GM15510 (cell line): ENCODE results near the gene KCNQ1.

Source experiments
- POLR2A ChIP-seq: IDR thresholded peaks from 3 replicates; pipeline ENCODE4 v1.6.1; 2011; ENCODE audit warnings: borderline replicate concordance; ENCODE audit not compliant: insufficient read length; ENCODE audit errors: extremely low read depth

Gene KCNQ1

DNA sequence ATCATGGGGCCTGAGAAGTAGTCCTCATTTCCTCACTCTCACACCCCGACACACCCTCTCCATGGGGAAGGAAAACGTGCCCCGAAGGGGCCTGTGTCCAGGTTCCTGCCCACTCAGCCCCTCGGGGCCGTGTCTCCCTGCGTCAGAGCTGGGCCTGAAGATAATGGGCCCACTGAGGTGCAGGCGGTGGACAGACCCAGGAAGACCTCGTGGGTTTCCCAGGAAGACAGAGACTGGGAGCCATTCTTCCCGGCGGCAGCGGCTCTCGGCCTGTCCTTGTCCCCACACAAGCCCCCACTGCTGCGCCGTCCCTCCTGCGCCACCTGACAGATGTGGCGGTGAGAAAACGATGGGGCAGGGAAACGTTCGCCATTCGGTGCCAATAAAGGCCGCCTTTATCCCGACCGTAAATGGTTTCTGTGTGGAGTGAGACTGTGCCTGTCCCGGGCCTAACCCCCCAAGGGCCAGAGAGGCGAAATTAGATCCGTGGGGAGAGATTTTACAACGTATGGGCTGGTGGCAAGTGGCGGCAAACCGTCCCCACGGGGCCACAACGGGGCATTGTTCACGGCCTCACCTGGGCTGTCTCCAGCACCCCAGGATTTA lies 351.8 kb downstream of the KCNQ1 start:
- no peak for TF ChIP-seq POLR2A

DNA sequence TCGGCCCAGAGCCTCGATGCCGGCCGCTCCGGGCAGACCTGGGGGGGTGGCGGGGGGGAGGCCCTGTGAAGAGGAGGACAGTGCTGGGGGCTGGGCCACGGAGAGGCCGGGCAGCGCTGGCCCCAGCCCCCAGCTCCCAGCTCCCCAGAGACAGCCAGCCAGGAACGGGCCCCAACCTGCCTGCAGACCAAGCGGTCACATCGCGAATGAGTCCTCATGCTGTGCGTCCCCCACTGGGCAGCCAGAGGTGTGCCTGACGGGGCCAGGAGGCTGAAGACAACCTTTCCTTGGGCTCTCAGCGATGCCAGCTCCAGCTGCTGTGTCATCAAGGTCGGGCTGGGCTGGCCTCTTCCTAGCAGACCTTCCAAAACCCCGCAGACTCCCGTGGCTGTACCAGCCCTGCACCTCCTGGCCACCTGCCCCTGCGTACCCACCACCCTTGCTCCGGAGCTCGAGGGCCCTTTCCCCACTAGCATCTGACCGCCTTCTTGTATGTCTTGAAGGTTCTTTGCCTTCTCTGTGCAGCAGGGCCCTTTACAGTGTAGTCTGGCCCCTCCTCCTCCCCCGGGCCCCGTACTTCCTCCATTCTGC lies 352.4 kb downstream of the KCNQ1 start:
- no peak for TF ChIP-seq POLR2A

DNA sequence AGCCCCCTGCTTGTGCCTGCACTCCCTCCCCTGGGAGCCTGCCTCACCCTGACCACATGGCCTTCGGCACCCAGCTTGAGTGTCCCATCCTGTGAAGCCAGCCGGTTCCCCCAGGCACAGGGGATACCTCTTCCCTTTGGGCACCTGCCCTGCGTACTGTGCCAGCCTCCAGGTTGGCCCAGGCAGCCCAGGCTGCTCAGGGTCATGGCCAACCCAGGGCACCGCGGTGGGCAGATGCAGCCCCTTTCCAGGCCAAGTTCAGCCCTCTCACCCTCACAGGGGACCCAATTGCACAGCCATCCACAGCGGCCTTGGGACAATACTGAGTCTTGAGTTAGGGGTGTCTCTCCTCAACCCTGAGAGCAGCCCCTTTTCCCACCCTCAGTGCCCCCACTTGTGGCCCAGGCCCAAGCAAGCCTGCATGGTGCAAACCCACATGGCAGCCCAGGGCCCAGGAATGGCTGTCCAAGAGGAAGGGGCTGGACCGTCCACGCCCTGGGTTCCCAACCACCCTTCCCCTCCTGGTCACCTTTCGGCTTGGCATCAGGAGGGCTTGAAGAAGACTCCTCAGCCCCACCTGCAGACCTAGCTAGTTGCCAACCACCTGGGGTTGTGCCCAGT lies 353.0 kb downstream of the KCNQ1 start:
- TF ChIP-seq POLR2A, result no peak

DNA sequence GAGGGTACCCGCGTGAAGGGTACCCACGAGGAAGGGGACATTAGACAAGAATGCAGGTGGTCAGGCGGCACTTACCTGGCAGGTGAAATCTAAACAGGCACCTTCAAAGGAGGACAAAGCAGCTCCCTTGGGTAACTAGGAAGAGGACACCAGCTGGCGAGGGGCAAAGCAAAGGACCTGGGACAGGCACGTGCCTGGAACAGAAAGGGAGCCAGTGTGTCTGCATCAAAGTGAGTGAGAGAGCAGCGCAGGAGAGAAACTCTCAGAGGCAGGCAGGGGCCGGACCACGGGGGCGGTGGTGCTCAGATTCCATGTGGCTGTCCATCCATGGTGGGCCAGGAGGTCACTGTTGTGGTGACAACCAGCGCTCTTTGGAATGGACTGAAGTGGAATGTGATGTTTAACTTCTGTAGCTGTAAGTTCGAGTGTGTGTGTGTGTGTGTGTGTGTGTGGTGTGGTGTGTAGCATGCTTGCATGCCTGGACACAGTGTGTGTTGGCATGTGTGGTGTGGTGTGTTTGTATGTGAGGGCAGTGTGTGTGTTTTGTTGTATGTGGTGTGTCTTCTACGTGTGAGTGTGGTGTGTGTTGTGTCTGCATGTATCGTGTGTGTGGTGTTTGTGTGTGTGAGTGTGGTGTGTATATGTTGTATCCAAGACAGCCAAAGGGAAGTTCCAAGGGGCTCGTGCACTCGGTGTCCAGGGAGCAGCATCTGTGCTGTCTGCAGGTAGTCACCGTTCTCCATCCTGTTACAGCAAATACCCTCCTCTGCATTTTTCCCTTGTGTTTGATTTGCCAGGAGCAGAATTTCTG lies 354.3 kb downstream of the KCNQ1 start:
- no peak for TF ChIP-seq POLR2A

DNA sequence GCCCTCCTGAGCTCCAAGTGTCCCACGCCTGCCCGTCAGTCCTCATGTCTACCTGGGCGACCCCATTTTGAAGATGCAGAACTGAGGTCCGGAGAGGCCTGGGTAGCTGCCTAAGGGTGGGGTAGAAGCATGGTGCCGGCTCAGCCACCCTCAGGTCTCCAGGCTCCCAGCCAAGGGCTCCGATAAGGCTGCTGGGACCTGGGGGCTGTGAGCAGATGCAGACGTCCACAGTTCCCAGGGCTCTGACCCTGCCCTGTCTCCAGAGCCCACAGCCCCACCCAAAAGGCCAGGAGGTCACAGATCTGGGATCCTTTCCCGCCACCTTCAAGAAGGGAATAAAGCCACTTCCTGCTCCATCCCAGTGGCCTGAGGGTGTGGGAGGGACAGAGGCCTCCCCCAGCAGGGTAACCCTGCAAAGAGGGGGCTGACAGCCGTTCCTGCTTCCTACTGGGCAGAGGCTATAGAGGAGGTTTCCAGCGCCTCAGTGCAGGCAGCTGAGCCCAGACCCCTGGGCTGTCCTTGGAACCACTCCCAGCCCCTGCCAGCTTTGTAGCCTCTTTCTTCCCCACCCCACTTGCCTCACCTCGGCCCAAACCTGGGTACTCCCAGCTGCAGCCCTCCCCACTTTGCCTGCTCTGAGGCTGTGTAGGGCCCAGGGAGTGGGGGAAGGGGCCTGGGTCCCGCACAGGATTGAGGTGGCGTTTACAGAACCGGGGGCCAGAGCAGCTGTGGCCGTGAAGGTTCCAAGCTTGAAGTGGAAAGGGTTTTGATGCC lies 355.3 kb downstream of the KCNQ1 start:
- no peak for TF ChIP-seq POLR2A

DNA sequence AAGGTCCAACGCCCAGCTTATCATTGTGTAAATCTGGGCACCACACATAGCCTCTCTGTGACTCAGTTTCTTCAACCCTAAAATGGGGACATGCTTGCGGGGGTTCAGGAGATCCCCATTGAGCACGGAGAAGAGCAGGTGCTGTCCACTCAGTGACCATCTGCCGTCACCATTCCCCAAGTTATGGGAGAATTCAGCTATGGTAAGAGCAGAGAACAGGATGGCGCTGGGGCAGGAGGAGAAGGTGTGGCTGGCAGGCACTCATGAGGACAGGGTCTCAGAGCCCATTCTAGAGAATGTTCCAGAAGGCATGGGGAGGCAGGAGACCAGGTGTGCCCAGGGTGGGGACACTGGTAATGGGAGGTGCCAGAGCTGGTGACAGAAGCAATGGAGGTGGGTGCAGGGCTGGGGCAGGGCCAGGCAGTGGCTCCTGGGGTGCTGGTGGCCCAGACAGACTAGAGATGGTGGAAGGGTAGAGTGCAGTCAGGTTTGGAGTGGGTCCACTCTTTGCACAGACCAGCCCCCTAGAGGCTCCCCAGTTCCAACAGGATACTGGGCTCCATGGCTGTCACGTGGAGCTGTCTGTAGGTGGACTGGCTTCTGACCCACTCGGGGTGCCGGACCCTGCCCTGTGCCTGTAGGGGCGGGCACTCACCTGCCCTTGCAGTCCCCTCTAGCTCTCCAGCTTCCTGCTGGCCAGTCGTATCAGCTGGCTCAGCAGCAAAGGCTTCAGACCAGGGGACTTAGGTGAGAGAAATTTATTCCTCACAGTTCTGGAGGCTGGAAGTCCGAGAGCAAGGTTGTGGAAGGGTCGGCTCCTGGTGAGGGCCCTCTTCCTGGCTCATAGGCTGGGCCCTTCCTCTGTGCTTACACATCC lies 356.1 kb downstream of the KCNQ1 start:
- no peak for TF ChIP-seq POLR2A

DNA sequence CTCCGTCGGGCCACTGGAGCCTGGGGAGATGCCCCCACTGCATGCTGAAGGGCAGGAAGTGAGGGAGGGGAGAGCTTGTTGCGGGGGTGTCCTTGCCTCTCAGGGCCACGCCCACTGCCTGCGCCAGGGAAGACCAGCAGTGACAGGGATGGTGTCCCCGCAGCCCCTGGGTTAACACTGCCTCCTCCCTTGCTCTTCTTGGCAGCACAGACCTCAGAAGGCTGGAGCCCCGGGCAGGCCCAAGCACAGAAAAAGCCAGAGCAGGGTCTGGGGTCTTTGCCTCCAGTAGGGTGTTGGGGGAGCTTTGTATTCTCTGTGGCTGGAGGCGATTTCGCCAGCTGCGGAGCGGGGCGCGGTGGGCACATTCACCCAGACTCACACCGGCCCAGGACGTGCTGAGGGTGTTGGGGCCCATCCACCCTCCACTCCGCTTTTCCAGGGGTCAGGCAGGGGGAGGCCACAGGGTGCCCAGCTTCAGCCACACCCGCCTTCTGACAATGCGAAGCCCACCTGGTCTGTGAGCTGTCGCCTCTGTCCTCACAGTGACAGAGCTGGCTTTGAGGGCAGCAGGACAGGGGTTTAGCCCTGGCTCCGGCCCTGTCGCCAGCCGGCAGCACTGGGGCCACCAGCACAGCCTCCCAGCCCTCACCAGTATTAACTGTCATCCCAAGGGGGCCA lies 357.0 kb downstream of the KCNQ1 start:
- TF ChIP-seq POLR2A, result no peak

DNA sequence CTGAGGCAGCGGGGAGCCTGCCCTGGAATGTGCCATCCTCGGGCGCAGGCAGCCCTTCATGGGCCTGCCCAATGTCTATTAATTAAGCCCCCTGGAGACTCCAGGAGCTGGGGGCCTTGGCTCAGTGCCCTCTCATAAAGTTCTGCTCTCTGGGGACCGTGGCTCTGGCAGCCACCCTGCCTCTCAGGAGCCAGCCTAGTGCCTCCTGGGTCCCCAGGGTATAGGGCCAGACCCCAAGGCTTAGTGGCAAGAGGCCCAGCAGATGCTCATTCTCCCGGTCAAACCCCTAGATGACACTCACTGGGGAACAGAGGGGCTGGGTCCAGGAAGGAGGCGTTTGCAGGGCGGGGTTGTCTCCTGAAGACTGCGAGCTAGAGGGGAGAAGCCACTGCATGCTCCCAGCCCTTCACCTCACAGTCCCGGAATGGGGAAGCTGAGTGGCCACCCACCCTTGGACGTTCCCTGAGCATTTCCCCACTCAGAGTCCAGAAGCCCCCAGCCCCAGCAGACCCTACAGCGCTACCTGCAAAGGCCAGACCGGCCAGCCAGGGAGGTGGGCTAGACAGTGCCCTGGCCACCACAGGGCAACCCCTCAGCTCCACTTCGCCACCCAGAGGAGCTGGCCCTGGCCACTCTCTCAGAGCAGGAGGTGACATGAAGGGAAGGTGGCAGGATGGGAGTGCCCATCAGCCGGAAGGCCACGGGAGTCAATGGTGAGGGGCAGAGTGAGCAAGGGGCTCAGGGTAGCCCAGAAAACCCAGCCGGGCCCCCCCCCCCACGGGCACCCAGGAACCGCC lies 357.8 kb downstream of the KCNQ1 start:
- TF ChIP-seq POLR2A, result no peak

DNA sequence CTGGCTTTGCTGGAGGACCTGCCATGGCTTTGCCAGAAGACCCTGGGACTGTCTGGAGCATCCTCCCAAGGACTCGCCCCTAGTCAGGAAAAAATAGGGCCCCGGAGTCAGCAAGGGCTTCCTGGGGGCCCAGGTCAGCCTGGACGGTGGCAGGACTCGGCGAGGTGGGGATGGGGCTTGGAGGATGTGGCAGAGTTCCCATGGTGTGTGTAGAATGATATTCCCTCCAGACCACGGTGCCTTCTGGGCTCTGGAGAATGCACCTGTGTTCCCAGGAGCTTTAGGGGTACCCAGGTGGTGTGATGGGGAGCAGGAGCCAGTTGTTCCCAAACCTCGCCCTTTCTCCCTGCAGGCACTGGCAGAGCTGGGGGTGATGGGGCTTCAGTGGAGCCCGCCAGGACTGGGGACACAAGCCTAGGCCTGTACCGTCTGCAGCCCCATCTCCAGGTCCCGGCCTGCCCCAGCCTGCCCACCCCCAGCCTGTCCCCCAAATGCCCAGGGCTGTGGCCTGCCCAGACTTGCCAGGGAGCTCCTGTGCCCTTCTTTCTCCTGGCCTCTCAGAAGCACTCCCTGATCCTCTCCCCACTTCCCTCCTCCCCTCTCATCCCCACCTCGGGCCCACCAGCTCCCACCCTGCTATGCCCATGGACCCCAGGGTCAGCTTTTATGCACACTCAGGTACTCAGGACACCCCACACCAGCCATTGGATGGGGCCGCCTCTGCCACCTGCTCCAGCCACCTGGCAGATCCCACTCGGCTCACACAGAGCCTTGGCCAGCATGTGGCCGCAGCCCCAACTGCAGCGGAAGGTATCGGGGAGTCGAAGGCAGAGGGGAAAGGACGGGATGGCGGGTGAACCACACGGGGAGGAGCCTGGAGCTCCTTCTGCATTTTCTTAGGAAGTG lies 358.6 kb downstream of the KCNQ1 start:
- TF ChIP-seq POLR2A, result no peak

DNA sequence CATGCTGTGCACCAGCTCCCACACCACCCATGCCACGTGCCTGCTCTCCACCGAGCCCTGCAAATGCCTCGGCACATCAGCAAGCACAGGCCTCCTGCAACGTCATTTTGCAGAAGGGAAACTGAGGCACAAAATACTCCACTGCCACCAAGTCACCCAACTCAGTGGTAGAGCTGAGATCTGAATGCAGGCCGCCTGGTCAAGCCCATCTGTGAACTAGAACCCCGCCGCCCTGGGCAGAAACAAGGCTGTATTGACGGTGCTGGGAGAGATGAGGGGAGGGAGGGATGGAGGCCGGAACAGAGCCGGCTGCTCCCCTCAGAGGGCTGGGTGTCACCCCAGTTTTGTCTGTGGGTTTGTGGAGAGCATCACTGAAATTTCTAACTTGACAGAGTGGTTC lies 359.4 kb downstream of the KCNQ1 start:
- no peak for TF ChIP-seq POLR2A

DNA sequence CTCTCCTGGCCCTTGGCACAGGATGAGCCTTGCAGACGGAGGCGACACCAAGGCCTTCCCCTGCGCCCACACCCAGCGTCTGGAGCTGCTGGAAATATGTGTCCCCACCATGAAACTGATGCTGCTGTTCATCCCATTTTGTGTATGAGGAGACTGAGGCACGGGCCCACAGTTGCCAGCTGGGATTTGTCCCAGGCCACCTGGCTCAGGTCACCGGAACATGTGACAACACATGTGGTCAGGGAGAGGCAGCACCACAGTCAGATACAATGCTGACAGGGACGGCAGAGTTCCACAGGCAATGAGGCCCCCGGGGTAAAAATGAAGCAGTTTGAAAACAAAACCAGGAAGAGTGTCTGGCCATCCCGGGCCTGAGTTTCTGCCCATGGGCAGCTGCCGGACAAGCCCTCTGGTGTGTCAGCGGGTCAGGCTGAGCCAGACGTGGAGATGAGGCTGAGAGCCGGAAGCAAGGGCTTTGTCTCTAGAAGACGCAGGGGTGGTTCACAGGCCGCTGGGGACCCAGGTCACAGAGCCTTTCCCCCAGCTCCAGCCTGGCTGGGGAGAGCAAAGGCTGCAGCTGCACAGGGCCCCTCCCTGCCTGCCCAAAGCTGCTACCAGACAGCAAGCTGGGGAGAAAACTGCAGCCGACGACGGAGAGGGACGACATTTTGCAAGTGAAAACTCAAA lies 360.0 kb downstream of the KCNQ1 start:
- TF ChIP-seq POLR2A, result no peak
